Measurements from ENCODE around the gene TARS2.

- no peak for TF ChIP-seq EP300 (IDR thresholded peaks at IDR 0.05; ENCODE audit: borderline replicate concordance in 1 of 2, low read depth in 1 of 2, low read length in 1 of 2)
- TF ChIP-seq TAF1 (IDR thresholded peaks at IDR 0.05; ENCODE audit: borderline replicate concordance, low read depth, low read length), result no peak
- TF ChIP-seq SIN3A (IDR thresholded peaks at IDR 0.05; ENCODE audit: borderline replicate concordance, low read depth, low read length), result no peak
- TF ChIP-seq YY1 (IDR thresholded peaks at IDR 0.05; ENCODE audit: low read depth), result no peak
- TF ChIP-seq RCOR1 (IDR thresholded peaks at IDR 0.05; ENCODE audit: low read length), result no peak
- no peak for TF ChIP-seq SMC3 (IDR thresholded peaks at IDR 0.05; ENCODE audit: low read depth, low read length)
- TF ChIP-seq, protein P1, sequence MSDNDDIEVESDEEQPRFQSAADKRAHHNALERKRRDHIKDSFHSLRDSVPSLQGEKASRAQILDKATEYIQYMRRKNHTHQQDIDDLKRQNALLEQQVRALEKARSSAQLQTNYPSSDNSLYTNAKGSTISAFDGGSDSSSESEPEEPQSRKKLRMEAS (IDR thresholded peaks at IDR 0.05; ENCODE audit: low read depth), result no peak
- no peak for TF ChIP-seq CTCF (IDR thresholded peaks at IDR 0.05)
- TF ChIP-seq JUND (IDR thresholded peaks at IDR 0.05), result no peak
- no peak for TF ChIP-seq MXI1 (IDR thresholded peaks at IDR 0.05; ENCODE audit: low read depth, low read length)
Observed at GRCh38 chr1:150525348-150525747, 38.1 kb downstream of the TARS2 start.
